H1 (cell line): ENCODE results near the gene EFCAB10. TPM values are rescaled to one million over a fixed set of nuclear protein-coding genes. Genes with fewer than 3 reads are reported as not detected.

ENCODE experiments used
- CTCF ChIA-PET: fragments of 300-600 bp; sonication (Branson Sonifier 250); formaldehyde crosslinking; loops from one replicate; lab custom pipeline; 2021; ENCODE audit not compliant: partially characterized antibody; lab: Charles Lee
- POLR2A ChIA-PET: fragments of 300-600 bp; sonication (Branson Sonifier 250); formaldehyde crosslinking; loops from one replicate; lab custom pipeline; 2021; ENCODE audit warnings: inconsistent platforms; ENCODE audit not compliant: partially characterized antibody; lab: Charles Lee
- DNase-seq, 2 experiments: peaks; one replicate each; pipeline versions ENCODE4 v3.0.0 to v3.0.0-alpha.2; 2010 to 2022; ENCODE audit warnings: low spot score in 2 of 2, low read depth in 1 of 2, mixed read lengths in 1 of 2
- FAIRE-seq: peaks from 2 replicates; lab custom pipeline; 2011; peaks lifted over from hg19 to GRCh38; lab: Jason Lieb, UNC
- H2AFZ ChIP-seq: 2 replicates; pipeline ENCODE4 v1.8.1; 2012; ENCODE audit warnings: low read length, inconsistent platforms
- H2AK5ac ChIP-seq: 2 replicates; pipeline ENCODE4 v1.6.1; 2013; ENCODE audit warnings: low read depth, low read length
- H2BK120ac ChIP-seq: replicated peaks from 2 replicates; pipeline ENCODE3; 2013; ENCODE audit warnings: low read depth, low read length, inconsistent platforms
- H2BK12ac ChIP-seq: 2 replicates; pipeline ENCODE4 v1.6.1; 2013; ENCODE audit warnings: low read depth, low read length
- H2BK15ac ChIP-seq: 2 replicates; pipeline ENCODE4 v1.6.1; 2013; ENCODE audit warnings: low read length
- H2BK20ac ChIP-seq: 2 replicates; pipeline ENCODE4 v1.6.1; 2013; ENCODE audit warnings: low read length
- H2BK5ac ChIP-seq: 2 replicates; pipeline ENCODE4 v1.6.1; 2013; ENCODE audit warnings: low read depth, low read length
- H3K14ac ChIP-seq: 2 replicates; pipeline ENCODE4 v1.6.1; 2013; ENCODE audit warnings: inconsistent platforms; ENCODE audit not compliant: insufficient read length
- H3K18ac ChIP-seq: 2 replicates; pipeline ENCODE4 v1.6.1; 2013; ENCODE audit warnings: low read length; ENCODE audit errors: extremely low read depth
- H3K23ac ChIP-seq: 2 replicates; pipeline ENCODE4 v1.6.1; 2013; ENCODE audit warnings: inconsistent platforms; ENCODE audit not compliant: insufficient read length
- H3K23me2 ChIP-seq: 2 replicates; pipeline ENCODE4 v1.6.1; 2013; ENCODE audit warnings: low read depth, low read length
- H3K27ac ChIP-seq: 2 replicates; pipeline ENCODE4 v1.6.1; 2011; ENCODE audit warnings: low read depth, low read length, inconsistent platforms
- H3K27me3 ChIP-seq, 4 experiments: replicated peaks in 1 of 4; 1 replicate in 1 of 4; 2 replicates in 3 of 4; pipeline versions ENCODE4 v1.6.1 to v1.8.1; 2011 to 2013; ENCODE audit warnings: low read length in 3 of 4, mild to moderate bottlenecking in 3 of 4, inconsistent platforms in 2 of 4, mixed read lengths in 2 of 4, moderate library complexity in 1 of 4; ENCODE audit not compliant: control insufficient read depth in 3 of 4, insufficient read depth in 3 of 4; ENCODE audit errors: extremely low read depth in 1 of 4
- H3K36me3 ChIP-seq, 4 experiments: 2 replicates each; pipeline versions ENCODE4 v1.6.1 to v1.8.1; 2011 to 2013; ENCODE audit warnings: mild to moderate bottlenecking in 4 of 4, low read length in 3 of 4, moderate library complexity in 2 of 4, control low read depth in 1 of 4, inconsistent platforms in 1 of 4; ENCODE audit not compliant: insufficient read depth in 4 of 4, control insufficient read depth in 2 of 4
- H3K4ac ChIP-seq: replicated peaks from 2 replicates; pipeline ENCODE3; 2013; ENCODE audit warnings: low read length, low read depth, mixed read lengths, inconsistent platforms; ENCODE audit not compliant: insufficient read length
- H3K4me1 ChIP-seq, 4 experiments: replicated peaks in 1 of 4; 1 replicate in 1 of 4; 2 replicates in 3 of 4; pipeline versions ENCODE4 v1.6.1 to v1.8.1; 2011 to 2013; ENCODE audit warnings: low read length in 3 of 4, inconsistent platforms in 2 of 4, mixed read lengths in 1 of 4; ENCODE audit not compliant: insufficient read depth in 4 of 4, control insufficient read depth in 3 of 4
- H3K4me2 ChIP-seq, 2 experiments: 2 replicates each; pipeline versions ENCODE4 v1.6.1 to v1.8.1; 2011 to 2013; ENCODE audit warnings: low read depth in 2 of 2, low read length in 2 of 2, control low read depth in 1 of 2, inconsistent platforms in 1 of 2, mild to moderate bottlenecking in 1 of 2; ENCODE audit not compliant: insufficient read depth in 1 of 2
- H3K4me3 ChIP-seq, 4 experiments: fragments of 200-600, 300-600 bp in 1 of 4; sonication (generic), shearing (Covaris generic), sonication (Bioruptor Twin) in 1 of 4; 2 replicates each; pipeline versions ENCODE4 v1.5.1 to v1.8.1; 2011 to 2016; ENCODE audit warnings: low read length in 4 of 4, low read depth in 3 of 4, control low read depth in 2 of 4, inconsistent platforms in 2 of 4, mild to moderate bottlenecking in 2 of 4, mixed read lengths in 1 of 4, moderate library complexity in 1 of 4; ENCODE audit not compliant: insufficient read depth in 2 of 4; ENCODE audit errors: extremely low read depth in 1 of 4
- H3K56ac ChIP-seq: replicated peaks from 2 replicates; pipeline ENCODE3; 2013; ENCODE audit warnings: low read depth, mild to moderate bottlenecking, mixed read lengths, low read length, inconsistent platforms; ENCODE audit not compliant: insufficient read length
- H3K79me1 ChIP-seq: 2 replicates; pipeline ENCODE4 v1.6.1; 2013; ENCODE audit warnings: low read depth, low read length, control low read depth
- H3K79me2 ChIP-seq, 2 experiments: 2 replicates each; pipeline versions ENCODE4 v1.6.1 to v1.8.1; 2012 to 2013; ENCODE audit warnings: low read length in 2 of 2, mild to moderate bottlenecking in 2 of 2, inconsistent platforms in 1 of 2; ENCODE audit not compliant: insufficient read depth in 2 of 2, control insufficient read depth in 1 of 2
- H3K9ac ChIP-seq, 4 experiments: replicated peaks in 1 of 4; 1 replicate in 1 of 4; 2 replicates in 3 of 4; pipeline versions ENCODE4 v1.6.1 to v1.8.1; 2011 to 2013; ENCODE audit warnings: low read depth in 3 of 4, low read length in 3 of 4, control low read depth in 2 of 4, mild to moderate bottlenecking in 2 of 4, moderate library complexity in 2 of 4, inconsistent platforms in 1 of 4; ENCODE audit errors: extremely low read depth in 1 of 4
- H3K9me3 ChIP-seq, 2 experiments: 2 replicates each; pipeline versions ENCODE4 v1.6.1 to v1.8.1; 2012 to 2013; ENCODE audit warnings: mild to moderate bottlenecking in 2 of 2, moderate library complexity in 2 of 2, control low read depth in 1 of 2, inconsistent platforms in 1 of 2, low read depth in 1 of 2, low read length in 1 of 2, mixed read lengths in 1 of 2; ENCODE audit not compliant: insufficient read depth in 2 of 2
- H4K20me1 ChIP-seq, 2 experiments: replicated peaks in 1 of 2; 2 replicates each; pipeline versions ENCODE3 to v1.8.1; 2011 to 2013; ENCODE audit warnings: inconsistent platforms in 2 of 2, low read length in 2 of 2, mild to moderate bottlenecking in 1 of 2; ENCODE audit not compliant: insufficient read depth in 2 of 2, control insufficient read depth in 1 of 2
- H4K5ac ChIP-seq: 2 replicates; pipeline ENCODE4 v1.6.1; 2013; ENCODE audit warnings: low read length, low read depth, mixed read lengths, inconsistent platforms; ENCODE audit not compliant: insufficient read length
- H4K8ac ChIP-seq: 2 replicates; pipeline ENCODE4 v1.8.0; 2013; ENCODE audit warnings: mild to moderate bottlenecking, moderate library complexity, low read length, inconsistent platforms; ENCODE audit not compliant: insufficient read depth; ENCODE audit errors: extremely low read depth
- H4K91ac ChIP-seq: replicated peaks from 2 replicates; pipeline ENCODE3; 2013; ENCODE audit warnings: low read length, mixed read lengths, inconsistent platforms; ENCODE audit not compliant: insufficient read length
- EGR1 ChIP-seq: IDR thresholded peaks from 2 replicates; pipeline ENCODE4 v1.6.1; 2011; ENCODE audit warnings: low read depth, low read length, borderline replicate concordance
- EP300 ChIP-seq, 2 experiments: IDR thresholded peaks; 1 replicate in 1 of 2; 2 replicates in 1 of 2; pipeline ENCODE4 v1.6.1; 2011 to 2012; ENCODE audit warnings: low read depth in 2 of 2, low read length in 2 of 2, mild to moderate bottlenecking in 2 of 2, borderline replicate concordance in 1 of 2, inconsistent platforms in 1 of 2, moderate library complexity in 1 of 2
- MAX ChIP-seq: IDR thresholded peaks from 2 replicates; pipeline ENCODE4 v1.6.1; 2012; ENCODE audit warnings: inconsistent platforms
- USF2 ChIP-seq: IDR thresholded peaks from 2 replicates; pipeline ENCODE4 v1.6.1; 2011; ENCODE audit warnings: low read length, improper control_type of control experiment
- ZNF274 ChIP-seq: IDR thresholded peaks from 2 replicates; pipeline ENCODE4 v1.7.0; 2012; ENCODE audit warnings: low read length, borderline replicate concordance; ENCODE audit errors: extremely low read depth
- WGBS, 2 experiments: shearing (Covaris generic) in 1 of 2; methylation state at CpG; one replicate each; pipeline versions ENCODE4 v1.1.6 to v1.1.7; 2013 to 2015; ENCODE audit warnings: low lambda C conversion rate in 2 of 2, mixed read lengths in 2 of 2, inconsistent platforms in 1 of 2, low coverage in 1 of 2, missing lambda C conversion rate in 1 of 2; ENCODE audit not compliant: insufficient replicate concordance in 2 of 2, insufficient coverage in 1 of 2, insufficient read length in 1 of 2; ENCODE audit errors: extremely low coverage in 1 of 2, missing lambda C conversion rate in 1 of 2; 5-methylcytosine and 5-hydroxymethylcytosine counted together
- polyA plus RNA-seq, 7 experiments: library from polyadenylated mRNA; depleted of rRNA in 3 of 7; stranded (reverse) in 5 of 7; unstranded in 2 of 7; fragments of >200 nt in 5 of 7; fragments of 200-250 nt in 2 of 7; gene quantifications; 1 replicate in 5 of 7; 2 replicates in 1 of 7; 4 replicates in 1 of 7; pipeline versions ENCODE4 v1.2.1 to v1.2.3, GENCODE V29; 2011 to 2013; ENCODE audit warnings: missing spikeins in 2 of 7, mixed read lengths in 2 of 7
- total RNA-seq: library from RNA; stranded (reverse); fragmentation: NEBNext Ultra II Directional; extraction: Animal tissue kit (Norgen Biotek cat#: 25700); gene quantifications from 2 replicates; pipeline ENCODE4 v1.2.1, GENCODE V29; 2021

Gene EFCAB10
- total and polyA plus RNA-seq, 2 of the 8 experiments (the other 6 are each of a cell fraction or from before 2014, with no cell fraction given), result 0.80 to 3.1 TPM

GRCh38 chr7:105584165-105584564 lies 2.9 kb upstream of the EFCAB10 start:
- H2BK120ac ChIP-seq, result no peak overlapping the region
- H3K18ac ChIP-seq, result no peak overlapping the region
- no peaks in the 10 kb centered on the region for H3K36me3 ChIP-seq
- H3K27ac ChIP-seq, result no peak overlapping the region
- H2AK5ac ChIP-seq, result no peak overlapping the region
- no peak overlapping the region for H4K5ac ChIP-seq
- H4K91ac ChIP-seq, result no peak overlapping the region
- H2BK5ac ChIP-seq, result no peak overlapping the region
- H2AFZ ChIP-seq, result no peak overlapping the region
- H2BK12ac ChIP-seq, result no peak overlapping the region
- no peak overlapping the region for H3K23ac ChIP-seq
- FAIRE-seq (no peak), DNase-seq (no peak)
- no peak overlapping the region for H3K9ac ChIP-seq
- peaks cover 0 to 5% (median 1%) of the 10 kb centered on the region in 4 experiments; a peak in 3 of 7 replicates for H3K4me1 ChIP-seq
- H3K4me3 ChIP-seq, result no peak overlapping the region
- no peaks in the 10 kb centered on the region for H3K79me2 ChIP-seq
- no peak overlapping the region for H3K4me2 ChIP-seq
- no peak overlapping the region for H3K4ac ChIP-seq
- H2BK15ac ChIP-seq, result no peak overlapping the region
- ChIA-PET CTCF (interaction anchor here (1.6 kb wide), 1 partner anchor 12 kb away, joined by 5 read pairs; no protein-coding TSS in a partner anchor), POLR2A (no interaction called here)
- H2BK20ac ChIP-seq, result no peak overlapping the region
- no peak overlapping the region for H4K8ac ChIP-seq
- no peak for TF ChIP-seq ZNF274
- no peak for TF ChIP-seq MAX
- TF ChIP-seq EP300 (IDR thresholded peaks at IDR 0.05; ENCODE audit: borderline replicate concordance in 1 of 2, low read depth in 2 of 2, low read length in 2 of 2), result peak in 1 of 2 experiments; percentile 74; a peak in 1 of 3 replicates
- no peak for TF ChIP-seq USF2
- TF ChIP-seq EGR1, result no peak
- H3K79me1 ChIP-seq, result no peaks in the 10 kb centered on the region
- H4K20me1 ChIP-seq, result no peaks in the 10 kb centered on the region
- 78% methylated on average over 5 of the region's 5 CpGs; no CpG with 5 or more reads in 1 of the 2 experiments for WGBS, 2 experiments
- H3K56ac ChIP-seq, result no peak overlapping the region
- H3K27me3 ChIP-seq, result no peaks in the 10 kb centered on the region
- H3K14ac ChIP-seq, result no peak overlapping the region
- H3K23me2 ChIP-seq, result peaks cover 3% of the 10 kb centered on the region; the same call in 1 of the 2 replicates
- peaks cover 3% of the 10 kb centered on the region in 2 experiments; a peak in 1 of 4 replicates for H3K9me3 ChIP-seq
